SH-SY5Y (cell line): Measurements from ENCODE around the gene BZW2.

Experiments
- GATA2 ChIP-seq: IDR thresholded peaks from 2 replicates; pipeline ENCODE4 v1.6.1; 2011; ENCODE audit warnings: mild to moderate bottlenecking, low read depth, low read length
- GATA3 ChIP-seq: IDR thresholded peaks from 2 replicates; pipeline ENCODE4 v1.6.1; 2011; ENCODE audit warnings: low read depth, mild to moderate bottlenecking, low read length, moderate library complexity

- TF ChIP-seq GATA3 (no peak), GATA2 (no peak)
Measured at GRCh38 chr7:16742547-16742946, 96.6 kb downstream of the BZW2 start.
